Anterior cingulate cortex (tissue), 58 donors: ENCODE measurements around the gene TCF12.
A peak's percentile ranks its signal among the peaks of the same experiment; 100 is the strongest.

ENCODE experiments used
- DNase-seq, 58 donors: peaks; one replicate each; lab custom pipeline; 2025; lab: John Stamatoyannopoulos, UW

TCF12 gene

GRCh38 chr15:57195326-57195725 lies 276.9 kb downstream of the TCF12 start:
- no peak for DNase-seq

DNA sequence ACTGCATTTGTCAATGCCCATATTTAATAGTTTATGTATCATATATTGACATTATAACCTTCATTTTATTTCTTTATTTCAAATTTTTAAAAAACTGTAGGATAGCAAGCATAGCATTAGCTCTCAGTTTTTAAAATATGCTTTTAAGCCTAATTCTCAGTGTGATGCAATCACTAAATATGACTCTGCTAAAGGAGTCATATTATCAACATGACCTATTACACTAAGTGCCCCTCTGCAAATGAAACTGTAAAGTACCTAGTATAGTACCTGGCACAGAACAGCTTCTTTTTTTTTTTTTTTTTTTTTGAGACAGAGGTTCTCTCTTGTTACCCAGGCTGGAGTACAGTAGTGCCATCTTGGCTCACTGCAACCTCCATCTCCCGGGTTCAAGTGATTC lies 278.4 kb downstream of the TCF12 start:
- no peak for DNase-seq

- DNase-seq: no peak
Measured at GRCh38 chr15:57198131-57198530, 279.7 kb downstream of the TCF12 start.

DNA sequence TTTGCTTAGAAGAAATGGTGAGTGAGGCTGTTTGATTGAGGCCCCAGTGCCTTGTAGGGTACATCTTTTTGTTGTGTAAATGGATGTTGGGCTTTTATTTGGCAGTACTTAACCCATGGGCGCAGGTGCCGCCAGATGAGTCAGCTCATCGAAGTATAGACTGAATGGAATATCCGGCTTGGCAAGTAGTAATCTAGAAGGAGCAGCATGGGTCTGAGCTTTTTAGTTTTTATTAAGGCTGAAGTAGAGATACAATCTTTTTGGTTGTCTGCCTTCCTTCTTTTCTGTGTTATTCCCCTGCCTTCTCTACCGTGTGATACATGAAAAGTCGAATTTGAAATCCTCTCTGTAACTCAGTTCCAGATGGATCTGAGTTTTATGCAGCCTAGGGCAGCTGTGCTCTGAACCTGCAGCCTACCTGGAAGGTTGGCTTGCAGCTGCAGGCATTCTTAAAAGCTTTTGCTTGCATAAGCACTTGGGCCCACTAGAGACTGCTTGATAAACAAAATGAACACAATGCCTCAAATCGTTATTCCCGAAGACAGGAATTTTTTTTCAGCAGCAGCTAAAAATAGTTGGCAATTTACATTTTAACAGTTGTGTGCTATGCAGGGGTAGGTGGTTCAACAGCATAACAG lies 280.3 kb downstream of the TCF12 start:
- DNase-seq: peak in 2 of 58 donors; percentile 7 to 8

- DNase-seq: no peak
Measured at GRCh38 chr15:57201578-57201977, 283.1 kb downstream of the TCF12 start.

- no peak for DNase-seq
Measured at GRCh38 chr15:57203906-57204305, 285.5 kb downstream of the TCF12 start.

DNA sequence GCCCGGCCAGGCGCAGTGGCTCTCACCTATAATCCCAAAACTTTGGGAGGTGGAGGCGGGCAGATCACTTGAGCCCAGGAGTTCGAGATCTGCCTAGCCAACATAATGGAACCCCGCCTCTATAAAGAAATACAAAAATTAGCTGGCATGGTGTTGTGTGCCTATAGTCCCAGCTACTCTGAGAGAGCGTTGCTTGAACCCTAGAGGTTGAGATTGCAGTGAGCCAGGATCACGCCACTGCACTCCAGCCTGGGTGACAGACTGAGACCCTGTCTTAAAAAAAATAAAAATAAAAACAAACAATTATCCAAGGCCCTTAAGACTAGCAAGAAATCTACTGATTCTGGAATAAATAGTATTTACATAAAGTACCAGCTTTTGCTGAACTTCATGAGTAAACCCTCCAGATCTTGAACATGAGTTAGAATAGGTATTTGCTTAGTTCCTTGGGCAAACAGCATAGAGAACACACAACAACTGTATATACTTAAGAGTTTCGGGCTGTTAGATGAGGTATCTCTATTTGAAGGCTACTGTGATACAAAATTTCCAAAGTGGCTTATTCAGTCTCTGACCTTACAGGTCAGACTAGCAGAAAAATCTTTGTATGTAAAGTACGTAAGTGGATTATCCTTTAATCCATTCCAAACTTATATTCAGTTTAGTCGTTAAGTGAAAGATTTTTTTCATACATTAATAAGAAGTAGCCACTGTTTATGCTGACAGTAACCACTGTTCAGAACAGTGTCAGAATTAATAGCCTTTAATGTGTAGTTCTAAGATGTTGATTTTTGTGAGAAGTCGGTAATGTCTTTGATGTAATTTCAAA lies 286.8 kb downstream of the TCF12 start:
- no peak for DNase-seq

GRCh38 chr15:57205996-57206395 lies 287.6 kb downstream of the TCF12 start:
- DNase-seq: no peak

DNA sequence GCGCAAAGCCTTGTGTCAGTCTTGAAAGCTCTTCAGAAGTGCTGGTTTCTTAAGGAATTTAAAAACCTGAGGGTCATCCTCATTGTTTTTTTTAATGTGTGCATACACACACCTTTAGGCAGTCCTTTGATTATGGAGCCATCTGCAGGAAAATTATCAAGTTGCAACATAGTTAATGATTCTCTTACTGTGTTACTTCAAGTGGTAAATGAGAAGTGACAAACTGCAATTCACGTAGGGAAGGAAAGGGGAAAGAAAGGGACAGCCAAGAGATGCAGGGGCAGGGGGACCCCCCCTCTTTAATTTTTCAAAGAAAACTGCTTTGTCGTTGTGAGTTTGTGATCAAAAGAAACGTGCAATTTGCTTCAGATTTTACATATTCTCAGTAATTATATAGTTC lies 295.4 kb downstream of the TCF12 start:
- peak in 2 of 58 donors; percentile 41 to 51 for DNase-seq

GRCh38 chr15:57215326-57215725 lies 296.9 kb downstream of the TCF12 start:
- DNase-seq: no peak

DNA sequence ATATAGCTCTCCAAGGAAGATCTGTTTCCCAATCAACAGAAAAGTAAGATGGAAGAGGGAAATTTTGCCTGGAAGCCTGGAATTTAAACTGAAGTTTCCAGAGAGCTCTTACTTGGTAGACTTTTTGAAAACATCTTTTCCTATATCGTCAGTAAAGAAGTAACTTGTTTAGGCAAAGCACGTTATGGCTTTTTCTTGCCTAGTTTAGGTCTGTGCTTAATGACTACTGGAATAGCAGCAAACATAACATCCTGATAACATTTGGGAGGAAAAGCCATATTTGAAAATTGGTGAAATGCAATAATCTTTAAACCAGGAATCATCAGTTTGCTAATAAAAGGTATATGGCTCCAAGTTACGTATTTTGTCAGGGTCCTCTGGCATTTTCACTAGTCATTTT lies 297.4 kb downstream of the TCF12 start:
- DNase-seq: no peak

DNA sequence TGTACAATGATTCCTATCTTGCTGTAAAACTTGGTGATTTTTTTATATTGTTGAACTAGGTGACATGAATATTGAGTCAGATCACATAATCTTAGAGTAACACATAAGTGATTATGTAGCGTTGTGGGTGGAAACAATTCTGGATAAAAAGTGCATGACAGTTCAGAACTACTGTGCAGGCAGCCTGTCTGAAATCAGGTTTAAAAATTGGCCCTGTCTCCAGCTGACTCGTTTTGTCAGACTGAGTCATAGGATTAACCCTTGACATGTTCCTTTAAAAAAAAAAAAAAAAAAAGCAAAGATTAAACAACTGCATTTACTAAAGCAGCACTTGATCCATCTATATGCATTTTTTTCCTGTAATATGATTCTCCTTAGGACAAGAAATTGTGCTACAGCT lies 297.8 kb downstream of the TCF12 start:
- peak in 1 of 58 donors; percentile 19 for DNase-seq

DNA sequence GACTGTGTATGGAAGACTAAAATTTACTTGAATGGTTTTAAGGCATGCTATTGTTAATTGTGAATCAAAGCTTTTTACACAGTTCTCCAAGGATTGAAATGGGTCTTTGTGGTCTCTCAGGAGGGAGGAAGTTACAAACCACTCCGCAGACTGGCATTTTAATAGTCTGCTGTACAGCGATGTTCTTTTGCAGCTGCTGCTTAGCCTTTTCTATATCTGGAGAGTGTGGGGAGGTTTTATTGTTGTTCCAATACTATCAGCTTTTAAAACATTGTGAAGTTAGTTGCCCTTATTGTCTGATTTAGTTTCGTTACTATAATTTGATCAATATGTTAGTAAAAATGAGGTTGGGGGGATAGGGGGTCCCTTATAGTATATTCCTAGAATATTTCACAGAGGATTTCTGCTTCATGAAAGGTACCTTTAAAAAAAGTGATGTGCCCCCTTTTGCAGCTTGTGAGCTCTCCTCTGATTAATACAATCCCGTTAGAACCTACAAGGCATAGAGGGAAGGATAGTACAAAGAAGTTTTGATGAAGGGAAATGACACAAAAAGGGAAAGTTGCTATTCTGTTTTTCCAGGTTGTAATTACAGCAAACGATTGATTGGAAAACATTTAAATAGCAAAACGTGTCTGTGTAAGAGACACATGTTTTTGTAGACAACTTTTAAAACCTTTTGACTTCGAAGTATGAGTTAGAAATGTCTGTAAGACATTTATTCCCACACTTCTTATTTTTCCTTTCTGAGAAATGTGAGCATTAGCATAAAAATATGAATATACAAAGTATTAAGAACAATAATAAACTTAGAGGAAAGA lies 299.5 kb downstream of the TCF12 start:
- peak in 5 of 58 donors; percentile 5 to 39 (median 18) for DNase-seq

- peak in 1 of 58 donors; percentile 29 for DNase-seq
Measured at GRCh38 chr15:57218826-57219576, 300.6 kb downstream of the TCF12 start.

GRCh38 chr15:57220205-57220604 lies 301.8 kb downstream of the TCF12 start:
- no peak for DNase-seq

GRCh38 chr15:57221134-57221533 lies 302.7 kb downstream of the TCF12 start:
- no peak for DNase-seq

GRCh38 chr15:57223345-57223744 lies 304.9 kb downstream of the TCF12 start:
- no peak for DNase-seq

DNA sequence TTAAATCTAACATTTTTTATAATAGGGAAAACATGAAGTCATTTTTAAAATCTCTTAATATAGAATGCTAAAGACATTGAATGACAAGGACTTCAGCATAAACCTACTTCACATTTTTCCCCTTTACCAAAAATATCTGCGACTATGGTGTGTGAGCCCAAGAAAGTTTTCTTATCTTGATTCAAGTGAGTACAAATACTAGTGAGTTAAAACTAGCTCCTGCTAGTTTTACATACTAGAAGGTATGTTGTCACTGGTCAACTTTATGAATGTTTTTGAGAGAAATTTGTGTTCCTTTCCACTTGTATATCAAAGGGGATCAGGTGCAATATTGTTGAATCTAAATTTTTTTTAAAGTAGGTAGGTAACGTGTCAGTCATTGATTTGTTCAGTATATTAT lies 305.4 kb downstream of the TCF12 start:
- no peak for DNase-seq

- no peak for DNase-seq
Measured at GRCh38 chr15:57224664-57225063, 306.2 kb downstream of the TCF12 start.

GRCh38 chr15:57227166-57227565 lies 308.7 kb downstream of the TCF12 start:
- DNase-seq: no peak
